Parathyroid adenoma (tissue), 2 donors: Measurements from ENCODE around the gene CACHD1.
"Not testable (repeated sequence)": the region's sequence is repeated elsewhere in the genome, so short reads cannot be mapped to it uniquely, and the experiment has no call there.

Source experiments
- H2AFZ ChIP-seq: fragments of 300-600 bp; sonication (generic); one replicate; pipeline ENCODE4 v1.7.0; 2017; ENCODE audit warnings: antibody characterized with exemption, mild to moderate bottlenecking
- H3K27ac ChIP-seq: fragments of 300-600 bp; sonication (generic); one replicate; pipeline ENCODE4 v1.7.0; 2017
- H3K27me3 ChIP-seq: fragments of 300-600 bp; sonication (generic); one replicate; pipeline ENCODE4 v1.7.0; 2017; ENCODE audit warnings: low read length; ENCODE audit not compliant: control insufficient read depth, insufficient read depth
- H3K36me3 ChIP-seq: fragments of 300-600 bp; sonication (generic); one replicate; pipeline ENCODE4 v1.7.0; 2017; ENCODE audit warnings: low read length; ENCODE audit not compliant: control insufficient read depth, insufficient read depth
- H3K4me1 ChIP-seq: fragments of 300-600 bp; sonication (generic); one replicate; pipeline ENCODE4 v1.7.0; 2017; ENCODE audit warnings: control low read depth
- H3K4me2 ChIP-seq: fragments of 300-600 bp; sonication (generic); one replicate; pipeline ENCODE4 v1.7.0; 2017; ENCODE audit warnings: low read length
- H3K4me3 ChIP-seq: fragments of 300-600 bp; sonication (generic); one replicate; pipeline ENCODE4 v1.7.0; 2017; ENCODE audit warnings: low read depth, low read length
- H3K79me2 ChIP-seq: fragments of 300-600 bp; sonication (generic); one replicate; pipeline ENCODE4 v1.7.0; 2017; ENCODE audit warnings: control low read depth
- H3K9ac ChIP-seq: fragments of 300-600 bp; sonication (generic); one replicate; pipeline ENCODE4 v1.7.0; 2017; ENCODE audit warnings: mild to moderate bottlenecking
- H3K9me3 ChIP-seq: fragments of 300-600 bp; sonication (generic); one replicate; pipeline ENCODE4 v1.7.0; 2017; ENCODE audit warnings: low read length; ENCODE audit not compliant: control insufficient read depth
- CTCF ChIP-seq: fragments of 300-600 bp; sonication (generic); IDR thresholded peaks from one replicate; pipeline ENCODE4 v1.7.0; 2017; ENCODE audit warnings: antibody characterized with exemption, mild to moderate bottlenecking
- donor health status: primary hyperparathyroidism.

CACHD1 gene

GRCh38 chr1:64699327-64699726 is 229.4 kb downstream of the CACHD1 start:
- Histone ChIP-seq H3K9me3 (no peaks in the 10 kb centered on the region), H3K79me2 (no peaks in the 10 kb centered on the region), H3K4me3 (no peak overlapping the region), H3K4me2 (no peak overlapping the region), H3K36me3 (no peaks in the 10 kb centered on the region), H3K27ac (no peak overlapping the region), H3K9ac (no peak overlapping the region), H3K27me3 (no peaks in the 10 kb centered on the region), H2AFZ (no peak overlapping the region), H3K4me1 (no peaks in the 10 kb centered on the region)
- no peak for TF ChIP-seq CTCF

GRCh38 chr1:64701071-64701470 is 231.1 kb downstream of the CACHD1 start:
- Histone ChIP-seq H2AFZ (no peak overlapping the region), H3K4me1 (no peaks in the 10 kb centered on the region), H3K9ac (no peak overlapping the region), H3K36me3 (no peaks in the 10 kb centered on the region), H3K27ac (no peak overlapping the region), H3K79me2 (no peaks in the 10 kb centered on the region), H3K27me3 (no peaks in the 10 kb centered on the region), H3K9me3 (no peaks in the 10 kb centered on the region), H3K4me3 (no peak overlapping the region), H3K4me2 (no peak overlapping the region)
- no peak for TF ChIP-seq CTCF

DNA sequence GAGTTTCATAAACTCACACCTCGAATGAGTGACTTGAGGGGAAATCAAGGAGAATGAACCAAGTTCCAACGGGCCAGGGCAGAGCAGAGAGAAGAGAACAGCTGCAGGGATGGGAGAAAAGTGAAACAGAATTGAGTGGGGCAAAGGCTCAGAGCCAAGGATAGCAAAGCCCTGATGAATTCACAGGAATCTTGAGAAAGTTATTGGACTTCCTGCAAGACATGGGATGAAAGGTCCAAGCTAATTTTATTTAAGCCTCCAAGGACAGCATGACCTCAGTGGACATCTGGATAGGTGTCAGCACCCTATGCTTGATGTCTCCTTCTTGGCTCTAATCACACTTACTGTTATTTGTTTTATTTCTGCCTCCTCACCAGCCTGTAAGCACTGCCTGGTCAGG is 232.0 kb downstream of the CACHD1 start:
- Histone ChIP-seq H3K27me3 (no peaks in the 10 kb centered on the region), H2AFZ (no peak overlapping the region), H3K4me3 (no peak overlapping the region), H3K9ac (no peak overlapping the region), H3K36me3 (no peaks in the 10 kb centered on the region), H3K79me2 (no peaks in the 10 kb centered on the region), H3K9me3 (no peaks in the 10 kb centered on the region), H3K27ac (no peak overlapping the region), H3K4me1 (no peaks in the 10 kb centered on the region), H3K4me2 (no peak overlapping the region)
- no peak for TF ChIP-seq CTCF

GRCh38 chr1:64702670-64703069 is 232.7 kb downstream of the CACHD1 start:
- H3K4me2 ChIP-seq, H2AFZ ChIP-seq, H3K79me2 ChIP-seq, H3K4me3 ChIP-seq, H3K36me3 ChIP-seq, H3K4me1 ChIP-seq, H3K27me3 ChIP-seq, H3K9ac ChIP-seq, H3K9me3 ChIP-seq, H3K27ac ChIP-seq: not testable (repeated sequence)

- no peak overlapping the region for H2AFZ ChIP-seq
- no peaks in the 10 kb centered on the region for H3K4me1 ChIP-seq
- H3K4me3 ChIP-seq = no peak overlapping the region
- H3K9ac ChIP-seq = no peak overlapping the region
- no peak overlapping the region for H3K27ac ChIP-seq
- no peaks in the 10 kb centered on the region for H3K79me2 ChIP-seq
- H3K27me3 ChIP-seq = no peaks in the 10 kb centered on the region
- TF ChIP-seq CTCF = no peak
- H3K36me3 ChIP-seq = no peaks in the 10 kb centered on the region
- no peaks in the 10 kb centered on the region for H3K9me3 ChIP-seq
- H3K4me2 ChIP-seq = no peak overlapping the region
These were observed 233.7 kb downstream of the CACHD1 start for GRCh38 chr1:64703600-64703999.
